ENCODE data around the gene DIS3L2.

DIS3L2 gene

DNA sequence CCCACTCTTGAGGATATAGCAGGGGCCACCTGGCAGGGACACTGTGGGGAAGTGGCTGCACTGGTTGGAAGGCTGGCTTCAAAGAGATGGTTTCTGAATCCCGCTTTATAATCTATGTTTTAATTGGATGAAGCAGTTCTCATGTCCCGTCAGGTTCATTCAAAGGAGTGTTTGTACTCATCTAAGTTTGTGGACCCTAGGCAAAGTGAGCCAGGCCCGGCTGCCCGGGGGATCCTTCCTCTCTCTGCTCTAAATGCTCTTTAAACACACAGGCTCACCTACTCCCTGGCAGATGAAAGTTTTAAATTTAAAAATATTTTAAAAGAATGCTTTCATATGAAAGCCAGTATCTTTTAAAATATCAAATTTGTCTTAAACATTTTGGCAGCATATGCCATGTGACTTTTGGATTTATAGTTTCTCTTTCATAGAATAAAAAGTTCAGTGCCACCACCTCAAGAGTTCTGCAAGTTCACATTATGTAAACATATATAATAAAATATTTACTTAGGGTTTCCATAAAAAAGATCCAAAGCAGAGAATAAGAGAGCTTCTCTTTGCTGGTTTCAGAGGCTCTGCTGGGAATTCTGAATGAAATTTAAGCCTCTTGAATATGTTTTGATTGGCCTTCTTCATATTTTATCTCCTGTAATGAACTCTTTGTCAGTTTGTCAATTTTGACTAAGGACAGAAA lies 273.6 kb downstream of the DIS3L2 start:
- no peak for DNase-seq

DNA sequence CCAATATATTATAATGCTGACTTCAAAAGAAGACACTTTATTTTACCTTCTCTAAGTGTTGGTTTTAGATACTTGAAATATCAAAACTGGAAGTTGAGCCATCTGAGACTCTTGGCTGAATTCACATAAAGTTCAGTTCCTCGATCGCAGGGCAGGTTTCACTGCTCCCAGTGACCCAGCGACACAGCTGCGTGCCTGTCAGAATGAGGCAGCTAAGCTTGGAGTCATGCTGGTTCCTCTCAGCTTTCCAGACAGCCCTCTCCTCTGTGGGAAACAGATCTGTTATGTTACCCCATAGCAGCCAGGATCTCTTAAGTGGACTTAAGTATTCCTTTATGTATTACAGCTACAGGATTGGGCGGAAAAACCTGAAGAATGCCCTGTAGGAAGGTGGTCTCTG lies 274.2 kb downstream of the DIS3L2 start:
- DNase-seq = no peak

DNA sequence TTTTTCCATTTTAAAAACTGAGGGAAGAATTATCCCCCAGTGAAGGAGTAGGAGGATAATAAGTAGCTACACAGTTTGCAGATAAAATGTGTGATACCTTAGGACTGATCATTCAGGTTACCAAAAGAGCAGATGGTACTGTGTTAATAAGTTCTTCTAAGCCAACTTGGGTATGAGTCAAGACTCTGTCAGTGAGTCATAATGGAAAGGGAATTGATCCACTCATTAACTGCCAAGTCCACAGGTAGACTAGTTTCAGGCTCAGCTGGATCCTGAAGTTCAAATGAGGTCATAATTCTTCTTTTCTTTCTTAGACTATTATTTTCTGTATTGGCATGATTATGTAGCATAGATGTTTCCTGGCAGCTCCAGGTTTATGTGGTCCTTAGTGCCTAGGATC lies 274.7 kb downstream of the DIS3L2 start:
- DNase-seq = peak; percentile 53

DNA sequence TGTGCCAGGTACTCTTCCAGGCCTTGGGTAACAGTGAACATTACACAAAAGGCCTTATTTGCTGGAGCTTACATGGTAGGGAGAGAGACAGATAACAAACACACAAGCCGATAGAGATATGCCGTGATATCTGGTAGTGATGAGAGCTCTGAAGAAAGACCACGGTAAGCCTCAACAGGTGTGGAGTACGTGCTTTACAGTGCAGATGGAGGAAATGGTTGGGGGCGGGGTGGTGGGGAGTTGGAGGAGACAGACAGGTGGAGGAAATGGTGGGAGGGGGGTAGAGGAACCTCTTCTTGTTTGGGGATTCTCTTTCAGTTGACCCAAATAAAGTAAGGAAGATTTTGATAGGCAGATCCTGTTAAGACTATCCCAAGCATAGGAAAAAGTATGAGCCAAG lies 276.0 kb downstream of the DIS3L2 start:
- DNase-seq = no peak

DNA sequence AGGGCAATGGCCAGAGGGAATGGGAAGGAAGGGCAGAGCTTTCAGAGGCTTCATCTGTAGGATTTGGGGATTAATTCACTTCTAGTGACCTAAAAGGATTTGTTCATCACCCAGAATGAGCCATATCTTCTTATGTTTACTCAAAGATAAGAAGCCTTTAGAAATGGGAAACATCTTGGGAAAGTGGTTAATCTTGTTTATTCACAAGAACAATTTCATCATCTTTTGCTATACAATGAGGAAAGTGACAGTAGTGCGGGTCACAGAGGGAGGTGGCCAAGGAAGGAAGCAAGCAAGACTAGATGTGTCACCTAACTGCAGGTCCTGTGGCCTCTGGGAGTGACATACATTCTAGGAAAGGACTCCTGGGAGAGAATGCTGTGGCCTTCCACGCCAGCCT lies 276.6 kb downstream of the DIS3L2 start:
- no peak for DNase-seq

DNA sequence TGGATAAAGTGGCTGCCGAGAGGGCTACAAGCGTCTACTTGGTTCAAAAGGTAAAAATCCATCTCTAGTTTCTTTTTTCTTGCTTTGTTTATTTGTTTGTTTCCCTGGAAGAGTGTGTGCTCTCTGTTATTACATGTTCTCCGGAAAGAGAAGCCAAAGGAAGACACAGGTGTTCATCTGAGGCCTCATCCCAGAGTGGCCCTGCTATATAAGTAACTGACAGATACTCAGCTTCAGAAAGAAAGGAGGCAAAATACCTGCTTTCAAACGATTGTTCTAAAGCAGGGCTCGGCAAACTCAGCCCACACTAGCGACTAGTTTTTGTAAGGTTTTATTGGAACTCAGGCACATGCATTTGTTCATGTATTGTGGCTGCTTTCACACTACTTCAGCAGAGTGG lies 277.1 kb downstream of the DIS3L2 start:
- DNase-seq = no peak

DNA sequence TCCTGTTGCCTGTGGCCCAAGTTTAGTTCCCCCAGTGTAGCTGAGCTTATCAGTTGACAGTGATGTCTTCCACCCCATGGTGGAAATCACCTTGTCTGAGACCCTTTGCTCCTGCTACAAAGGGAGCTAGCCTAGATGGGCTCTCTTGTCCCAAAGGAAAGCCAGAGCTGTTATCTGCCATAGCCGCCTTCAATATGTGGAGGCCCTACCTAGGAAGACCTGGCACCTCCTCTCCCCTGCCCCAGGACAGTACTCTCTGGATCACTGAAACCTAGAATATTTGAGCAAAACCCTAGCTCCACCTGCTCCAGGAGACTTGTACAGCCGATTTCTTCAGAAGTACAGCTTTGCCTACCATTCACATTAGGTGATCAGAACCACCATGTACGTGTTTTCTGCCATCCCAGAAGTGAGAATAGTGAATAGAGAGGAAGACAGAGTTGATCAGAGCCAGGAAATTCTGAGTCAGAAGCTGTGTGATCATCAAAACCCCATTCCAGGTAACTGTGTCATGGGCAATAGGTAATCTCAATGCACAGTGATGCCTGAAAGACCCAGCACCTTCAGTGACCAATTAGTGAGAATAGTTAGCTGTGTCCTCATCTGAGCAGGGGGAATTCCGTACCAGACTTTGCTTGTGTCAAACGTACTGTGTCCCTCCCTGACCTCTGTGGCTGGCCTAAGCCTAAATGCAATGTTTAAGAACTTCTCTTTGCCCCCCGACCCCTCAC lies 278.6 kb downstream of the DIS3L2 start:
- DNase-seq = no peak

DNA sequence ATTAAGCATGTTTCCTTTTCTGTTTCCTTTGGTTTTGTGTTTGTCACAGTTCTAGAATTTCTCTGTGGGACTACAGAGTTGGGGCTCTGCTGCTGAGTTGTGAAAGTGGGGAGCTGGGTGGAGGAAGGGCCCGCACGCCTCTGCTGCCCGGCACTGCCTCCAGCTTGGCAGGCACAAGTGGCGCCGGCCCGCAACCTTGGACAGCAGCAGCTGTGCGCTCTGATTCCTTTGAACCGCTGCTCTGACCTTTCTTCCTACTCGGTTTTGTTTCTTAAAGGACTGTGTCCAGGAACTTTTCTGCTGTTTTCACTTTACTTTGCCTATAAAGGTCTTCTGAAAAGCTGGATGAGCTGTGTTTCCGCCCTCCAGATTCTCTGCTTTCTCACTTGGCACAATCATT lies 279.4 kb downstream of the DIS3L2 start:
- no peak for DNase-seq

DNA sequence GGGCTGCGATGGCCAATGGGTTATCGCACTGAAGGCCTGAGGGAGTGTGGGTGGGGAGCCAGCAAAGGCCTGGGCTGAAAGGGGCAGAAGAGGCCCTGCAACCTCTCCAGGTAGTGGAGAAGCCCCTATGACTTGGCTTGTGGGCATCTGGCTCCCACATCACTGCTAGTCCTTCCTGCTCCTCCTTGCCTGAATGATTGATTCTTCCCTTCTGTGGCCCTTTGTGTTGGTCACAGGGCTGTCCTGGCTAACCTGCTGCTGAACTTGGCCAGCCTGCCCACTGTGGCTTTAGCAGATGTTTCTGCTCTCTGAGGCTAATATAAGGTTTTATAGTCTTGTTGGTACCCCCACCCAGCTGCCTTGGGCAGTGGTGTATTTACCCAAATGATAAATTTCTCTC lies 280.8 kb downstream of the DIS3L2 start:
- no peak for DNase-seq

DNA sequence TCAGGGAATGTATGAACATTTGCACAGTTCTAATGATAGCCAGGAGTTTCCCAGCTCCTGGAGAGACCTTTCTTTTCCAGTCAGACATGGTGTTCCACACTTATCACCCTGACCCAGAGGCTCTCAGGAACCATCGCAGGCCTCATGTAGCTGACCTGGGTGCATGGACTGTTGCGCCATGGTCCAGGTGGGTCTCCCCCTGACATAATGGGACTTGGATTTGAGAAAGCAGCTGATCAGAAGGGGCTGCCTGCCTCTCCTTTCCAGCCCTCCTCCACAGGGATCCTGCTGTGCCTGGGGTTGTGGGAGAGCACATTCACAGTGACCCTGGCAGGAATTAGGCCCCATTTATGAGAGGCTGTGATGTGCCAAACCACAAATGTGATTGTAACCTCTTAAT lies 283.6 kb downstream of the DIS3L2 start:
- no peak for DNase-seq

DNA sequence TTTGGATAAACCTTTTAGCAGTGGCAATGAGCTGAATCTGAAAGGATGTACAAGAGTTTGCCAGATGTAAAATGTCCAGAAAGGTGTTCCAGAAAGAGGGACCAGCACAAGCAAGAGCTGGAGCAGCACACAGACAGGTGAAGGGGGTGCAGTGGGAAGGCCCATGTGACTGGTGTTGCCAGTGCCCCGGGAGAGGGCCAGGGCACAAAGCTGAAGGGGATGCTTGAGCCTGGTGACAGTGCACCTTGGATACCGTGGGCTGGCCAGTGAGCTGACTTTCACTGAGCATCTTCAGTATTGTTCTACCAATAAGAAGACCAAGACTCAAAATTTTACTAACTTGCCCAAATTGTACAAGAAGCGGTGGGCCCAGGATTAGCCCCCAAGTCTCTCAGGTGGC lies 284.7 kb downstream of the DIS3L2 start:
- DNase-seq = no peak

DNA sequence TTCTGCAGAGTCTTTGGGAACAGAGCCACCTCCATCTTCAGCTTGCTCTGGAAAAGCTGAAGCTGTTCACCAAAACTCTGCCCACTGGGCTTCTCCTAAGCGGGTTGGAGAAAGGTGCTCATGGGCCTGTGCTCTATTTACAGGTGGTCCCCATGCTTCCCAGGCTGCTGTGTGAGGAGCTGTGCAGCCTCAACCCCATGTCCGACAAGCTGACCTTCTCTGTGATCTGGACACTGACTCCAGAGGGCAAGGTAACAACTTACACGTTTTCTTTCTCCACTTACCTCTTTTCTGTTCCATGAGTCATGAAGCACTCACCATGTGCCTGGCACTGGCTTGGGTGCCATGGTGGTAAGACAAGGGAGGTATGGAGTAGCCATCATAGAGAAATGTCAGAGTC lies 287.6 kb downstream of the DIS3L2 start:
- no peak for DNase-seq

DNA sequence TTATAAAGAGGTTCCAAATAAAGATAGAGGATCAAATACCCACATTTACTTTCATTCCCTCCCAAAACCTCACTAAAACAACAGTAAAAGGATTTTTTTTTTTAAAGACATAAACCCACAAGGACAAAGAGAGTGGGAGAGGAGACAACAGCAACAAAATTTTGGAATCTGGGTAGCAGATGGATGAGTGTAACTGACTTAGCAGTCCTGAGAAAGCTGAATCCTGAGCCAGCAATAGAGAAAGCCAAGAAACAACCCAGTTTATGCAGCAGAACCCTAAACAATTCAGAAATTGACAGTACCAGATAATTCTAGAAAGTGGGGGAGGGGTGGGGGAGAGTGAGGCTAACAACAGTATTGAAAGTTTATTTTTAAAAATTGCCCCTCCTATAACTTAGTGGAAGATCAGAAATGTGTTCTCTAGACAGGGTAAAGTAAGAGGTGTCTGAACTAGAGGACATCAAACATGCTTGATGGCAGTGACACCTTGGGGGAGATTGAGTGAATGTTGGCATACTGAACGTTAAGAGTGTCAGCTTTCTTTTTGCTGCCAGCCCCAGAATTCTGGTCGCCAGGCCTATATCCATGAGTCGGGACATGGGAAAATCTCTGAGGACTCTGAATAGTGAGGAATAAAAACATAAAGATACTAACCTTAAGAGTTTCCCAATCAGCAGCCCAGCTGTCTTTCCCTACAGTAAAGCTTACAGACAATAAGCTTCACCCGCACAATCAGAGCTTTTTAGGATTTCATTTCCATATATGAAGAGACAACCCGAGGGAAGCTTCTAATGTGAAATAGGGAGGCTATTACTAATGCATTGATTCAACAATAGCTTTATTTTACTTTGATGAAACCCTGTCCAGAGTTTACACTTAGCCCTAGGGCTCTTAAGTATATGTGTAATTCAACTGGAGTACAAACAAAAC lies 289.0 kb downstream of the DIS3L2 start:
- DNase-seq = no peak

DNA sequence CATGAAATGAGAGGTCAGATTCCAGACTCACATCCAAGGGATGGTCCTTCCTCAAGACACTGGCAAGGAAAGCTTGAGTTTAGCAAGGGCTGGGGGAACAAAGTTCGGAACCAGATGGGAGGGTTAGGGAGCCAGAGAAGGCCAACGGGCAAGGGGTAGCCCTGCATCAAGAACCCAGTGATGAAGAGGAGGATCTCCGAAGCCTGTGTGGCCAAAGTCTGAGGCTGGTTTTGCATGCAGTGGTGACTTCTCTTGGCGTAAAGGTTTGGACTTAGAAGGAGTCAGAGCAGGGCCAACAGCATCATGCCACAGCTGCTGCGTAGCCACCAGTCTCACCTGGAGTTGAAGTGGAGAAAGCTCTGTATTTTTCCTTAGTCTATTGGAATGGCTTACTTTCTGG lies 293.5 kb downstream of the DIS3L2 start:
- DNase-seq = no peak

DNA sequence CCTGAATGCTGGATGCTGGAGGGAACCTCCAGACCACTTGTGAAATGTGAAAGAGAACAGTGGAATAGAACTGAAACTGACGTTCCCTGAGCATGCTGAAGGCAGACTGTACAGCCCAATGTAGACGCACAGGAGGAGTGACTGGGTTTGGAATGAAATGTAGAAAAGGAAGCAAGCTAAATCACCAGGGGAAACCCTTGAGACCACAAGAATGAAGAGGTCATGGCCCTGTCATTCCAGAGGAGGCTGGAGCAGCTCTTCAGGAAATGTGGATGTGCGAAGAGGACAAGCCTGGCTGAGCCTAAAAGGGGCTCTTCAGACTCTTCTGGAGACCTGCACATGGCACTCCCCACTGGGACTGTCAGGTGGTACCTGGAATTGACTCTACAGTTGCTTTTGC lies 298.6 kb downstream of the DIS3L2 start:
- DNase-seq = no peak

DNA sequence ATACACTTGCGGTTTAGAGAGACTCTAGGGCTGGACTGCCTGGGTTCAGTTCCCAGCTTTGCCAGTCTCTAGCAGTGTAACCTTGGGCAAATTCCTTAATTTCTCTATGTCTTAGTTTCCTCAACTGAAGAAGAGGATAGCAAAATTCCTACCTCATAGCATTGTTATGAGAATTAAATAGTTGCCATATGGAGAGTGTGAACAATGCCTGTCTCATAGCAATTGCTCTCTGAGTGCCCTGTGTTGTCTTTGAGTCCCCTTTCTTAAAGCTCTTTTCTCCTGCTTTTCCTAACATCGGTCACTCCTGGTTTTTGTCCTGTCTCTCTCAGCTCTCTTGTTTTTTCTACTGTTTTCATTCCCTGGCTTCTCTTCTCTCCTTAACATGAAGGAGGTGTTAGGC lies 300.3 kb downstream of the DIS3L2 start:
- DNase-seq = no peak

DNA sequence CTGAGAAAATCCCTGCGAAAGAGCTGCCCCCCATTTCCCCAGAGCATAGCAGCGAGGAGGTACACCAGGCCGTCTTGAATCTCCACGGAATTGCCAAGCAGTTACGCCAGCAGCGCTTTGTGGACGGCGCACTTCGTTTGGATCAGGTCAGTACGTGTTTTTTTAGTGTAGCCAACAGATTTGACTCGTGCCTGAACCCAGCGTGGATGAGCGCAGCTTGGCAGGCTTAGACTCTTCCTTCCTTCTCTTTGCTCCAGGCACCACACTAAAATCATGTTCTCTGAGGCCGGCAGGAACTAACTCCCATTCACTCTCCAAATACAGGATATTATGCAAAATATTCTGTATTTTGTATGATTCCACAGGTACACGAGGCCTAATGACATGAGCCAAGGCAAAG lies 301.8 kb downstream of the DIS3L2 start:
- DNase-seq = no peak

DNA sequence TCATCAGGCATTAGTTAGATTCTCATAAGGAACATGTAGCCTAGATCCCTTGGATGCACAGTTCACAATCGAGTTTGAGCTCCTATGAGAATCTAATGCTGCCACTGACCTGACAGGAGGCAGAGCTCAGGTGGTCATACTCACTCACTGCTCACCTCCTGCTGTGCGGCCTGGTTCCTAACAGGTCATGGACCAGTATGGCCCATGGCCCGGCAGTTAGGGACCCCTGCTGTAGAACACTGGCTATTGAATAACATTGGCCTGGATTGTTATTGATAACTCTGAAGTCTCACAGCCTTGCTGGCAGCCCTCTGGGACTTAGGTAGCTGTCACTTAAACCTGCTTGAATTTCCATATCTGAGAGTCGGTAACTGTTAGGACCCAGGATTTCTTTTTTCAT lies 302.6 kb downstream of the DIS3L2 start:
- no peak for DNase-seq

DNA sequence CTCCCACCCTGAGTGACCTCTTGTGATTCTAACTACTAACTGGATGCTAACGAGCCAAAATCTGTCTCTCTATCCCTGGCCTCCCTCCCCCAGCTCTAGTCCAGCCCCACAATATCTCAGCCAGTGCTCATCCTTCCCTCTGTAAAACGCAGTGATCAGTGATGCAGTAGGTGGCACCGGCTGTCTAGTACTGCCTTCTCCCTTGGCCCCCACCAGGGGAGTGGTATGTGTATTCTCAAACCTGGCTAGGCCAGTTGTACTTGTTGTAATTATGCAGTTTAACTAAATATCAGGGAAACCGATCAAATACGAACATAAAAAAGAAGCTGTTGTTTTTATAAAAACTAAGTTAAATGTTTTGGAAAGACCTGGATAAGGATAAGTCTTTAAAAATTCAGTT lies 303.8 kb downstream of the DIS3L2 start:
- DNase-seq = no peak

DNA sequence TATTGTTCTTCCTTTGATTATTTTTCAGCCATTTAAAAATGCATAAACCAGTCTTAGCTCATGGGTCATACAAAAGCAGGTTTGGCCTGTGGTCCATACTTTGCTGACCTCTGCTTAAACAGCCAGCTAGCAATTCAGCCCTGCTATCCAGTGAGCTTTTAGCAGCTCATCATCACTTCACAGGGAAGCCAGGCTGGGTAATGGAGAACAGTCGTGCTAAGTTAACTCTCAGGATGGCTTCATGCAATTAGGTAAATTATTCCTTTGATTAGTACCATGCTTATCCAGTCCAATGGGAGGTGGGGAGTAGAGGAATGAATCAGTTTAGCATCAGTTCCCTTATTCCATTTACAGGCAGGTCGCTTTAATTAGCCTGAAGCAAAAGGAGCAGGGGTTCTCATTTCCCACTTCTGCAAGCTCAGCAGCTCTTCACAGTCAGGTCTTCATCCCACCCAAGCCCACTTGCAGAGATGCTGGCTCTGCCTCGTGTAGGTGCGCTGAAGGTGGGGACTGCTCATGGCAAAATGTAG lies 307.2 kb downstream of the DIS3L2 start:
- DNase-seq = no peak

DNA sequence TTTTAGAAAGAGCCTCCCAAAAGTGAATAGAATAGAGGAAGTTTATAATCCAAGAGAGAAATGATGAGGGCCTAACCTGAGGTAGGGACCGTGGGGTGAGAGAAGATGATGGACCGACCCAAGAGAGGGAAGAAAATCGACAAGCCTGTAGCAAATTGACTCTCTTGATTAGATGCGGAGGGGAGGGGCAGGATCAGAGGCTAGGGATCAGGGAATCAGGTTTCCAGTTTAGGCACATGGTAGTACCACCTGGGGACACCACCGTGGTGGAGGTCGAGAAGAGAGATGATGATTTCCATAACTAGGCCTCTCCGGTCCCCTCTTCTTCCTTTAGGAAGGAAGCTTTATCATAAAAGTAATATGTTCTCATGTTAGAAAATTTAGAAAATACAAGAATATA lies 308.4 kb downstream of the DIS3L2 start:
- no peak for DNase-seq

DNA sequence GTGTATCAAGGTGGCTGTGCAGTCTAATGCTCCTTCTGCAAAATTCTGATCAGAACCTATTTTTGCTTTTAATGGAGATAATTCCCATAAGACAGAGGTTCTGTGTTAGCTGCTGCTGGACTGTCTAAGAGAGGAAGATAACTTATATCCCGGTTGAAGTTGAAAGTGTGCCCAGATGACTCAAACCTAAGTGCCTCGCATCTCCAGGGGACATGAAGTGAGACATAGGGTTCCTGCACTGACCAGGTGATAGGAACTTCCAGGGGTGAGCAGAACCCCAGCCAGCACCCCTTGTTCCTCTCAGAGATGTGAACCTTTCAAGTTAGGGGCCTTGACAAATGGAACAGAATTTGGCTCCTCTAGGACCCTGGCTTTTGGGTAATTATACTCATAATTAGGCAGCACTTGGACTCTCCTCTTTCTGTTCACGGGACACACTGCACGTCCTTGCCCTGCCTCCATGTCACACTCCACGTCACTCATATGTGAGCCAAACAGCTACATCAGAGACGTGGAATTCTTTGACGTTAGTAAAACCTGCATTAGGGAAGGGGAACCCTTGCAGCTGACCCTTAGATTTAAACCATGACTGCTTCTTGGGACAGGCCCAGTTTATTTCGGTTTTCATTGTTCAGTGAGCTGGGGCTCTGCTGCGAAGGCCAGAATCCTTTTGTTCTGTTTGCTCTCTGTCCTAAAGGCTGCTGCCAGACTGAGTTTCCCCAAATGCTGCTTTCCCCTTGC lies 312.6 kb downstream of the DIS3L2 start:
- no peak for DNase-seq

DNA sequence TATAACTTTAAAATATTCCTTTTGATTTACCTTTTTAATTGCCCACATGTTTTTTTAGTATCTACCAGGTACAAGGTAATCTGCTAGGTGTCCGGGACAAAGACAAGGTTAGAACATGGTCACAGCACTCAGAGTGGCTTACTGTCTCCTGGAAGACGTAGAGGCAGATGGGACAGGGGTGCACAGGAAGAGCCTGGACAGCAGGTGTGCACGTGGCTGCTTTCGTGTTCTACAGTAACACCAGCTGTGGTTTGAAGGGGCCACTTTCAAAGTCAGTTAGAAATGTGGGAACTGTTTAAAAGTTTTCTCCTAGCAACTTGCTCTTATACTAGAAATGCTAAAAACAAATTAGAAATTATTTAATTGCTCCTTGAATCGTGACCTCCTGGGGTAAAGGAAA lies 314.2 kb downstream of the DIS3L2 start:
- DNase-seq = peak; percentile 34

All from DMS 273 treated with DMSO at 0.1 percent for 48 hours (cell line).